Activated B cell treated with CpG ODN at 0.5 μM for 24 hours (primary cell): ENCODE results near the gene GRPEL1. TPM values are rescaled to one million over a fixed set of nuclear protein-coding genes. Genes with fewer than 3 reads are reported as not detected.
A peak's percentile ranks its signal among the peaks of the same experiment; 100 is the strongest.

Source experiments
- ATAC-seq: fragments of 200-7000 bp; cut with Tn5 transposase; one replicate; pipeline ENCODE4 v1.10.0; 2021; ENCODE audit warnings: low read depth, mild to moderate bottlenecking, moderate library complexity
- CTCF ChIA-PET: fragments of 350-600 bp; sonication (Branson Sonifier 250); formaldehyde crosslinking; loops from one replicate; lab custom pipeline; 2021; ENCODE audit warnings: antibody characterized with exemption; lab: Charles Lee
- POLR2A ChIA-PET: fragments of 350-600 bp; sonication (Branson Sonifier 250); formaldehyde crosslinking; loops from one replicate; lab custom pipeline; 2021; ENCODE audit warnings: antibody characterized with exemption; lab: Charles Lee
- DNase-seq: peaks from one replicate; pipeline ENCODE4 v3.0.0; 2022
- H3K27ac Mint-ChIP-seq: one replicate; pipeline ENCODE4 v1.8.0; 2020; ENCODE audit warnings: mixed read lengths
- H3K27me3 Mint-ChIP-seq: one replicate; pipeline ENCODE4 v1.8.0; 2021; ENCODE audit warnings: mixed read lengths
- H3K36me3 Mint-ChIP-seq: one replicate; pipeline ENCODE4 v1.8.0; 2021; ENCODE audit warnings: low read depth, mixed read lengths
- H3K4me1 Mint-ChIP-seq: one replicate; pipeline ENCODE4 v1.8.0; 2021; ENCODE audit warnings: mixed read lengths
- H3K4me3 Mint-ChIP-seq: one replicate; pipeline ENCODE4 v1.8.0; 2020; ENCODE audit warnings: mild to moderate bottlenecking, mixed read lengths
- H3K9me3 Mint-ChIP-seq: one replicate; pipeline ENCODE4 v1.8.0; 2020; ENCODE audit warnings: mixed read lengths
- intact Hi-C: fragments of 100-400 bp; cut with micrococcal nuclease; formaldehyde crosslinking; loops from one replicate; pipeline ENCODE4 v1.15.1; 2024
- total RNA-seq: library from RNA; stranded (reverse); gene quantifications from 2 replicates; pipeline ENCODE4 v1.2.3, GENCODE V29; 2022
- TF ChIP-seq, protein P1 (sequence below): fragments of 200-600 bp; IDR thresholded peaks from one replicate; pipeline ENCODE4 v1.8.0; 2022; ENCODE audit warnings: antibody characterized with exemption, mild to moderate bottlenecking

GRPEL1 gene
- total RNA-seq, 1 donor from 2014 or later = 31.8 TPM

DNA sequence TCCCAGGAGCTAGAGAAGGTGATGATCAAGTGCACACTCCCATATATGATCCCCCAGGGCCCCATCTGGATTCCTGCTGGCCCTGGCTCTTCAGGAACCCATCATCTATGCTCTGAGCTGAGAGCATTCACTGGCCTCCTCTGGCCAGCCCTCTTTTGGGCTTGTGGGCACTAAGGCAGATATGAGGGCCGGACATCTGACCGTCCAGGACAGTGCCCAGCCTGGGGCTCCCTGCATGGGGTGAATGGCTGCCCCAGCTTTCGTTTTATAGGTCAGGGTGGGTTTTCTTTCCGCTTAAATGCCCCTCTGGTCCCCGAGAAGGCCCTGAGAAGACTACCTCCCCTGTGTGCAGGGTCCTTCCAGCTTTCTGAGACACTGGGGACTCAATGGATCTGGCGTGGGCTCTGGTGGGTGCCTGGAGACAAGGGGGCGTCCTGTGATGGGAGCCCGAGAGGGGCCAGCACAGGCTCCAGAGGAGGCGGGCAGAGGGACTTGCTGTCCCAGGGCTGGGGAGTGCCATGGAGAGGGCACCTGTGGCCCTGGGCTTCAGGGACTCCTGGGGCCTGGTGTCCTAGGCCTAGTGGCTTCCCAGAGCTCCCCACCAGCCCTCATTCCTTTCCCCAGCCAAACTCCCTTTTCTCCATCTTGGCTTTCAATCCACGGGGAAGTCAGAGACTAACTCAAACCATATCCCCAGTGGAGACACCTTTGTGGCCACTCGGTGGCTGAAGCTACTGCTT, 39.5 kb upstream of the GRPEL1 start:
- Mint-ChIP-seq H3K9me3 (peaks cover 2% of the 10 kb centered on the region), H3K36me3 (no peaks in the 10 kb centered on the region), H3K27me3 (peaks cover 3% of the 10 kb centered on the region), H3K4me3 (no peak overlapping the region), H3K4me1 (peaks cover 10% of the 10 kb centered on the region), H3K27ac (no peak overlapping the region)
- CTCF ChIA-PET = no interaction called here
- intact Hi-C loops = no loop called here
- ATAC-seq (no peak), DNase-seq (no peak)
- TF ChIP-seq, protein P1, sequence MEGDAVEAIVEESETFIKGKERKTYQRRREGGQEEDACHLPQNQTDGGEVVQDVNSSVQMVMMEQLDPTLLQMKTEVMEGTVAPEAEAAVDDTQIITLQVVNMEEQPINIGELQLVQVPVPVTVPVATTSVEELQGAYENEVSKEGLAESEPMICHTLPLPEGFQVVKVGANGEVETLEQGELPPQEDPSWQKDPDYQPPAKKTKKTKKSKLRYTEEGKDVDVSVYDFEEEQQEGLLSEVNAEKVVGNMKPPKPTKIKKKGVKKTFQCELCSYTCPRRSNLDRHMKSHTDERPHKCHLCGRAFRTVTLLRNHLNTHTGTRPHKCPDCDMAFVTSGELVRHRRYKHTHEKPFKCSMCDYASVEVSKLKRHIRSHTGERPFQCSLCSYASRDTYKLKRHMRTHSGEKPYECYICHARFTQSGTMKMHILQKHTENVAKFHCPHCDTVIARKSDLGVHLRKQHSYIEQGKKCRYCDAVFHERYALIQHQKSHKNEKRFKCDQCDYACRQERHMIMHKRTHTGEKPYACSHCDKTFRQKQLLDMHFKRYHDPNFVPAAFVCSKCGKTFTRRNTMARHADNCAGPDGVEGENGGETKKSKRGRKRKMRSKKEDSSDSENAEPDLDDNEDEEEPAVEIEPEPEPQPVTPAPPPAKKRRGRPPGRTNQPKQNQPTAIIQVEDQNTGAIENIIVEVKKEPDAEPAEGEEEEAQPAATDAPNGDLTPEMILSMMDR = no peak
- POLR2A ChIA-PET = no interaction called here

DNA sequence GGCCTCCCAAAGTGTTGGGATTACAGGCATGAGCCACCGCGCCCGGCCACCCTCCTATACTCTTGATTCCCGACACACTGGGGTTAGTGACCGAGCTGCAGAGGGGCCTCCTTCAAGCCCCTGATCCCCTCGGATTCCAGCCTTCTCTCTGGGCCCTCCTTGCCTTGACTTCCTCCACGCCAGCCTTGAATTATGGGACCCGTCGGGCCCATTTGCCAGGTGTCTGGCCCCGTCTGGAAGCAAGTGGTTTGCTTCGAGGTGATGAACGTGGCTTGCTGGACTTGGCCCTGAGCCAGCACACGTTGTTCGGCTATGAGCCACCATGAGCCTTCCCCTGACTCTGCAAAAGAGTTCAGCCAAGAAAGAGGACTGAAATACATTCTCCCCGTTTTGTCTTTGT, 37.4 kb upstream of the GRPEL1 start:
- Mint-ChIP-seq H3K27me3 (peaks cover 3% of the 10 kb centered on the region), H3K27ac (no peak overlapping the region), H3K9me3 (no peaks in the 10 kb centered on the region), H3K36me3 (no peaks in the 10 kb centered on the region), H3K4me3 (no peak overlapping the region), H3K4me1 (peaks cover 20% of the 10 kb centered on the region)
- DNase-seq (no peak), ATAC-seq (no peak)
- TF ChIP-seq, protein P1 = no peak
- ChIA-PET POLR2A (no interaction called here), CTCF (no interaction called here)
- intact Hi-C loops = no loop called here

- no peak for DNase-seq
- peaks cover 3% of the 10 kb centered on the region for H3K27me3 Mint-ChIP-seq
- peaks cover 20% of the 10 kb centered on the region for H3K4me1 Mint-ChIP-seq
- peak overlapping the region; percentile 41 for H3K4me3 Mint-ChIP-seq
- no peak overlapping the region for H3K27ac Mint-ChIP-seq
- H3K36me3 Mint-ChIP-seq = no peaks in the 10 kb centered on the region
- TF ChIP-seq, protein P1 = no peak
- no peak for ATAC-seq
- intact Hi-C loops = no loop called here
- POLR2A ChIA-PET = no interaction called here
- no peaks in the 10 kb centered on the region for H3K9me3 Mint-ChIP-seq
- CTCF ChIA-PET = no interaction called here
Measured at GRCh38 chr4:7104366-7105031, 36.6 kb upstream of the GRPEL1 start.

GRCh38 chr4:7103607-7104365, 35.9 kb upstream of the GRPEL1 start:
- ChIA-PET CTCF (no interaction called here), POLR2A (no interaction called here)

More at GRCh38 chr4:7103607-7104365, 35.9 kb upstream of the GRPEL1 start:
- intact Hi-C loops = loop anchor here (1.0 kb wide), 5 partner anchors 35 to 834 kb away; partner anchors contain the start of genes BLOC1S4, GRPEL1, TADA2B and WFS1
- peaks cover 20% of the 10 kb centered on the region for H3K4me1 Mint-ChIP-seq
- TF ChIP-seq, protein P1 = no peak
- H3K27me3 Mint-ChIP-seq = no peaks in the 10 kb centered on the region
- ATAC-seq (no peak), DNase-seq (no peak)
- no peaks in the 10 kb centered on the region for H3K36me3 Mint-ChIP-seq
- H3K4me3 Mint-ChIP-seq = peak overlapping the region; percentile 91
- no peaks in the 10 kb centered on the region for H3K9me3 Mint-ChIP-seq
- no peak overlapping the region for H3K27ac Mint-ChIP-seq
